GM13976 (cell line): Measurements from ENCODE around the gene PSMC2.

ENCODE experiments used
- DNase-seq: peaks from one replicate; pipeline ENCODE4 v3.0.0; 2012; ENCODE audit warnings: low spot score
- CTCF ChIP-seq: IDR thresholded peaks from 2 replicates; pipeline ENCODE4 v1.5.1; 2012; ENCODE audit warnings: borderline replicate concordance, mild to moderate bottlenecking; ENCODE audit not compliant: insufficient read depth; ENCODE audit errors: extremely low read depth, missing control alignments, control extremely low read depth
- in situ Hi-C: fragments of 300-500 bp; cut with MboI; formaldehyde crosslinking; loops from one replicate; pipeline ENCODE4 v1.12.0; 2022; ENCODE audit warnings: low sequenced_read_pairs, mixed read lengths, inconsistent platforms; ENCODE audit not compliant: unreplicated experiment

The PSMC2 gene

GRCh38 chr7:103373866-103374643, 26.6 kb downstream of the PSMC2 start:
- TF ChIP-seq CTCF = no peak
- in situ Hi-C loops = no loop called here
- DNase-seq = no peak

GRCh38 chr7:103379270-103379975, 32.0 kb downstream of the PSMC2 start:
- in situ Hi-C loops = no loop called here
- no peak for TF ChIP-seq CTCF

GRCh38 chr7:103380395-103381191, 33.1 kb downstream of the PSMC2 start:
- DNase-seq = no peak
- TF ChIP-seq CTCF = no peak

More at GRCh38 chr7:103379270-103379975, 32.0 kb downstream of the PSMC2 start:
- DNase-seq = no peak

GRCh38 chr7:103381280-103382031, 34.0 kb downstream of the PSMC2 start:
- in situ Hi-C loops = no loop called here
- no peak for TF ChIP-seq CTCF
- no peak for DNase-seq

More at GRCh38 chr7:103380395-103381191, 33.1 kb downstream of the PSMC2 start:
- in situ Hi-C loops = no loop called here

- DNase-seq = no peak
- in situ Hi-C loops = no loop called here
- no peak for TF ChIP-seq CTCF
Measured at GRCh38 chr7:103382032-103382402, 34.6 kb downstream of the PSMC2 start.

- in situ Hi-C loops = no loop called here
- no peak for TF ChIP-seq CTCF
- DNase-seq = no peak
Measured at GRCh38 chr7:103387242-103387641, 39.8 kb downstream of the PSMC2 start.
